HG03097 (cell line): ENCODE measurements around the gene KCNN1.

Source experiments
- ATAC-seq: cut with Tn5 transposase; IDR thresholded peaks from one replicate; pipeline ENCODE4 v1.9.1; 2021; ENCODE audit not compliant: unreplicated experiment, low FRiP score

Gene KCNN1

DNA sequence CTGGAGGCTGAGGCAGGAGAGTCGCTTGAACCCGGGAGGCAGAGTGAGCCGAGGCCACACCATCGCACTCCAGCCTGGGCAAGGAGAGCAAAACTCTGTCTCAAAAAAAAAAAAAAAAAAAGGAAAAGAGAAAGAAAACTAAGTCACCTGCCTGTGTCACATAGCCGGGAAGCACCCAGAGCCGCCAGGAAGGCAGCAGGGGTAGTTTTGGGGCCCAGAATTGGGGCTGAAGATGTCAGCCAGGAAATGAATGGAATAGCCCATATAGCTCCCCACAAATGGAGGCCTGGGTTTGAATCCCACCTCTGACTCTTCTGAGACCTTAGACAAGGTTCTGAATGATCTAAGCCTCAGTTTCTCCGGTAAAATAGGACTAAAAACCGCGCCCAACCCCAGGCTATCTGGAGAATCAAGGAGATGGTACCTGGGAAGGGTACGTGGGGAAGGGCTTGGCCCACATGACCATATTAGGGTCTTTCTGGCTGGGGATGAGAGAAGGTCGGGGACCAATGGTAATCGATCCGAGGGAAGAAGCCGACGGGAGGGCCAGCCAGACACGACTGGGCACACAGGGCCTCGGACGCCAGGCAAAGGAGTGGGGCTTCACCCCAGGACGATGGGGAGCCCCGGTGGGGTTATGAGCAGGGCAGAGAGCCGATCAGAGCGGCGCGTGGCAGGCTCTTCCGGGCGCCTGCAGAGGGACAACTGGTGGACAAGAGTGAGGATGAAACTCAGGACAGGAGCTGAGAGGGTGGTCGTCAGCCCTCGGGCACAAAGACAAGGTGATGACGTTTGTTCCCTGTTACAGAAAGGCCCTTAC is 19.7 kb upstream of the KCNN1 start:
- ATAC-seq: peak; percentile 27

DNA sequence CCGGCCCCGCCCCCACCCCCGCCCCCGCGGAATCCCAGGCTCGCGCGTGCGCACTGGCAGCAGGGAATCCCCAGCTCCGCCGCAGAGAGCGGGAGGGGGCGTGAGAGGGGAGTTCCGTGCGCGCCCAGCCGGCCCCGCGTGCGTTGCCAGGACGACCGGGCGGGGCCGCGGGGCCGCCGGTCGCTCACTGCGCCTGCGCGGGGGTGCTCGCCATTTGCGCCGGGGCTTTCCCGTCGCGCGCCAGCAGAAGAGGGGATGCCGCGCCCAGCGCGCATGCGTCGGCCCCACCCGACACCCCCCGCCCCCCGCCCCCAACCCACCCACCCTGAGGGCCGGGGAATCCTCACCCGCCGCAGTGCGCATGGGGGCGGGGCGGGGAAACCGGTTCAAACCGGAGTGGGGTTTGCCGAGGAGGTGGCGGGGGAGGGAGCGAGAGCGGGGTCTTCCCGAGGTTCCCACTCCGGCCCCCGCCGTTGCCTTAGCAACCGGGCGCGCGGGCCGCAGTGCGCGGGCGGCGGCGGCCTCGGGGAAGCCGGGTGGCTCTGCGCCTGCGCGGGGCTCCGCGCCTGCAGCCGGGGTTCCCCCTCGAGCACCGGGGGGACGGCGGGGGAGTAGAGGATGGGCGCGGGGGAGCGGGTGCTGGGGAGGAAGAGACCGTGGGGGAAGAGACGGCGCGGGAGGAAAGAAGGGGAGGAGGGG is 18.9 kb upstream of the KCNN1 start:
- ATAC-seq: peak; percentile 51

DNA sequence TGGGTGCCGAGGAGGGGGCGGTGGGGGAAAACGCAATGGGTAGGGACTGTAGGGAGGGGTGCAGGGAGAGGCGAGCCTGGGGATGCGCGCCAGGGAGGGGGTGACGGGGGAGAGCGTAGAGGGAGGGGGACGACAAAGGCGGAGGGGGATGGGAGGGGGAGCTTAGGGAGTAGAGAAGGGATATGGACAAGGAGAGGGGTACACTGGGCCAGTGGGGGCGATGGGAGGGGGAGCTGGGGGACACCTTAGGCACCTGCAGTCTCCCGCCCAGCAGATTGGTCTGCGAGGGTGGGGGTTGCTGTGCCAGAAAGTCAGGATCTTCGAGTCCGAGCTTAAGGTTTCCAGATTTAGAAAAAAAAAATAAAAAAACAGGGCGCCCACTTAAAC is 18.4 kb upstream of the KCNN1 start:
- ATAC-seq: no peak

DNA sequence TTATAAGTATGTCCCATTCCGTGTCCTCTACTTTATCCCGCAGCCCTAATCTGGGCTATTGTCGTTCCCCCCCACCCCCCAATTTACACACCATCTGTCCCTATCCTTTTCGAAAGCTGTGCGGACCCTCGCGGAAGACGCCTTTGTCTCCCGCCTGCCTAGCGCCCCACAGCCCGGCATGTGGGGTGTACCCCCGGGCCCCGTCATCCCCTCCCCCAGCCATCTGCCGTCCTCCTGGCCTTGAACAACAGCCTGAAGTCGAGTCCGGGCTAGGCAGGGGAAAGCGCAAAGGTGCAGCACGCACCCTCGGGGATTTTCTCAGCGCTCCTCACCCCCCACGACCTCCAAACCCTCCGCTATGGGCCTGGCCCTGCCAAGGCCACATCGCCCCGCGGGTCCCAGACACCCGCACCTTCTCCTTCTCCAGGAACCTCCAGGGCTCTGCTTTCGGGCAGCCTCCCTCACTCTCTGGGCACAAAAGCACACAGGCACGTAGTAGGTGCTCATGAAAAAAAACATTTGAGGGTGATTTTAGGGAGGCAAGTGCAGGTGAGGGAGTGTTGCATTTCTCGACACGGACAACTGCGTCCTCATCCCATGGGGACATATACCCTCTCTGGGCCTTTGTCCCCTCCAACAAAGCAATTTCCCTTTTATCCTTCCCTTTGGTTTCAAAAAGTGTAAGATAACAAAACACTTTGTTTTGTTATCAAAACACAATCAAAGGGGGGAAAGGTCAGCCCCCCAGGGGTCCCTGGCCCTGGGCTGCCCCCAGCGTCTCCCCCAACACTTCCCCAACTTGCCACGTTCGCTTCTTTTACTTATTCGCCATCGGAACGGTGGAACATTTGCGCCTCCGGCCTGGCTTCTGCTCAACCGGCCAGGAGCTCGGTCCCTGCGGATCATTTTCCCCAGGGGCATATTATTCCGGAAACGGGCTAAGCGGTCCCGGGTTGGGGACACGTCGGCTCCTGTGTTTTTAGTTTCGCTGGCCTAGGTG is 17.7 kb upstream of the KCNN1 start:
- no peak for ATAC-seq

DNA sequence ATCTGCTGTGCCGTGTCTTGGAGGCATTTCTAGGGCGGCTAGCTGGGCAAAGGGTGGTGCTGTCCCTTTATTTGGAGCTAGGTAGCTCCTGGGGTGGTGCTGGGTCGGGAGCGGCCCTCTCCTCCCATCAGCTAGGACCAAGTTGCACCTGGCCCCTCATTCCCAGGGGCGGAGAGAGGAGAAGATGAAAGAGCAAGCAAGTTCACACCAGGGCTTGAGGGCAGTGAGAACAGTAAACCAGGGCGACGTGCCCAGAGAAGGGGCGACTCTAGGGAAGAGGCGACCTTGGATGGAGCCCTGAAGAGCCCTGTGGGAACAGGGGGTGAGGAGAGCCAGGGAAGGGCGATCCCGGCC is 17.0 kb upstream of the KCNN1 start:
- no peak for ATAC-seq

DNA sequence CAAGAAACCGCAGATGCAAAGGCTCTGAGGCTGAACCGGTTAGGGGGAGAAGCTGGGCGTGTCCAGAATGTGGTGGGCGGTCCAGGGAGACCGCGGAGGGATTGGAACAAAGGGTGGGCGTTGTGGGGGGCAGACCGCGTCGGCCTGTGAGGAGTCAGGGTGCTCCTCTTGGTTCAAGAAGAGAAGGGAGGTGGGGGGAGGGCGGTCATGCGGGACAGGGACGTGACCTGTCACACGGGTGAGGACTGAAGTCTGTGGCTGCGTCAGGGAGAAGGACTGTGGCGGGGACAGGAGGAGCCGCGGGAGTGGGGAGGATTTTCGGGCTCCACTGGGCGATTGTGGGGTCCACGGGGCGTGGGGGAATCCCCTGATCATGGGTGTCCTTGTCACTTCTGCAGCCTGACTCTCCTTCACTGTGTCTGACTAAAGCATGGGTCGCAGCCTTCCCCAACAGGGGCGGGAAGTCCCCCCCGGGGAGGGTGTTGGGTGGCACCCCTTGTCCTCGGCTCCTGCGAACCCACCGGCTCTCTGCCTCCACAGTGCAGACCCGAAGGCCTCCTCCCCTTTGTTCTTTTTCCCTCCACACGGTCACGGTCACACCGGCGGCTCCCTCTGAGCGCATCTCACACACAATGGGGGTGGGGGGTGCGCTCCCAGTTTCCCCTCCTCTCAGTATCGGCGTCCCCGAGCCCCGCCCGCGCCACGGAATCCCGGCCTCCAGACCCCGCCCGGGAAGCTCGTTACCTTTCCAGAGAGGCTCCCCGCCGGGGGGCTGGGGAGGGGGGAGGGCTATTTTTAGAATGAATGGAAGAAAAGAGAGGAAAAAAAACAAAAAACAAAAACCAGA is 16.4 kb upstream of the KCNN1 start:
- ATAC-seq: no peak

DNA sequence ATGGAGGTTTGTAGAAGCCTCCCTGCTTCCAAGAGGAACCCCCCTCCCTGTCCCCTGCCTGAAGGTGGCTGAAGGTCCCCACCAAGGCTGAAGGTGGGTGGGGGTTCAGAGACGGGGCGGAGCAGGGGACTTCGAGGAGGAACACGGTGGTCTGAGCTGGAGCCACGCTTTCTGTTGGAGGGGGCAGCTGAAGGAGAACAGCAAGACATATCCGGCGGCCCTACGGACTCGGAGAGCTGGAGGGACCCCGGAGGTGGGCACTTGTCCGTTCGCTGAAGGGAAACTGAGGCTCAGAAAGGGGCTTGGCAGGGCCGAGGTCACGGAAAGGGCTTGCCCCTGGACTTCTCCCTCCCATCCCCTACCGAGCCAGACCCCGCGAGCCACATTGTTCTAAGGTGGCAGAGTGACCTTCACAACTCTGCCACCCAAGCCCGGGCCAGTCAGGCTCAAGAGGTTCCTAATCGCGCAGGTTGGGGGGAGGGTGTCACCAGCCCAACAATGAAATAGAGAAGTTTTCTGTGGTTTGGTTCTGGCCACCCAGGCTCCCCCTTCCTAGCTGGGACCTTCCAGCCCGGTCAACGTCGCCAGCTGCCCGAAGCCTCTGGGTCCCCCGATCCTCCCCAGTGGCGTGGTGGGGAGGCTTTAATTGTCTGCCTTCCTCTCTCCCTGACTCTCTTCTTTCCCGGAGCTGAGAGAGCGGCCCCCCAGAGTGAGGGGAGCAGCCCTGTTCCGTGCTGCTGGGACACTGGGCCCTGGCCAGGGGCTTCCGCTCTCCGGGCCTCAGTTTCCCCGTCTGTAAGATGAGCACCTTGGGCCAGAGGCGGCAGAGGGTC is 15.5 kb upstream of the KCNN1 start:
- ATAC-seq: no peak

DNA sequence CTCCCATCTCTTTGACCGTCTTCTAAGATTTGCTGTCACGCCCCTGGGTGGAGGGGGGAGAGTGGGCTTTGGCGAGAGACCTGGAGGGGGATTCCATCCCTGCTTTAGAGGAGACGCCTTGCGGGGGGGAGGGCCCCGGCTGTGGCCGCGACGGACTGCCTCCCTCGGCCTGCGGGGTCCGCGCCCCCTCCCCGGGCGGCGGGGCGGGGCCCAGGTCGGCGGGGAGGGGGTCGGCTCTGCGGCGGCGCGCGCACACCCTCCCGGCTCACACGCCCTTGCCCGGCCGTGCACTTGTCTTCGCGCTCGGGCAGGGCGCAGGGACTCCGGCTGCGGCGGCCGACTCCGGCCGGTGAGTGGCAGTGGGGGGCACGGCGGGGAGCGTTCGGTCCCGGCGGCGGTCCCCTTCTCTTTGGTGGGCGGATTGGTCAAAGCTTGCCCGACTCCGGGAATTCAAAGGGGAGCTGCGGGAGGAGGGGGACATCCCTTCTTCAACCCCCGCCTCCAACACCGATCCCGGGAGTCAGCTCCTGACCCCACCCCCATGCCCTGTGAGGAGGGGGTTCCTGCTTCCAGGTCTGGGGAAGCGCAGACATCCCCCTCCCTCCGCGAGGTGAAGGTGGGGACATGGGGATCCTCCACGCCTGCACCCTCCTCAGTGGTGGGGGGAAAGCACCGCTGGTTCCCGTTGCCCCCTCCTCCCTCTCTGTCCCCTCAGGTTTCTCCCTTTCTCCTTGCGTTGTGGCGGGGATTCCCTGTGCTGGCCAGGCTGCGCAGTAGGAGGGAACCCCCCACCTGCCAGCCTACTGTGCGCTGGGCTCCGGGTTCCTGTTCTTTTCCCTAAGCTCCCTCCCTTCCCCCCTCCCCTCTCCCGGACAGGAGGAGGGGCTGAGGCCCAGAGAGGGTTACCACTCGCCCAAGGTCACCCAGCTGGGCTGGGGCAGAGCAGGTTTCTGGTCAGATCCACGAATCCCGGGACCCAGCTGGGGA is 14.6 kb upstream of the KCNN1 start:
- ATAC-seq: no peak

DNA sequence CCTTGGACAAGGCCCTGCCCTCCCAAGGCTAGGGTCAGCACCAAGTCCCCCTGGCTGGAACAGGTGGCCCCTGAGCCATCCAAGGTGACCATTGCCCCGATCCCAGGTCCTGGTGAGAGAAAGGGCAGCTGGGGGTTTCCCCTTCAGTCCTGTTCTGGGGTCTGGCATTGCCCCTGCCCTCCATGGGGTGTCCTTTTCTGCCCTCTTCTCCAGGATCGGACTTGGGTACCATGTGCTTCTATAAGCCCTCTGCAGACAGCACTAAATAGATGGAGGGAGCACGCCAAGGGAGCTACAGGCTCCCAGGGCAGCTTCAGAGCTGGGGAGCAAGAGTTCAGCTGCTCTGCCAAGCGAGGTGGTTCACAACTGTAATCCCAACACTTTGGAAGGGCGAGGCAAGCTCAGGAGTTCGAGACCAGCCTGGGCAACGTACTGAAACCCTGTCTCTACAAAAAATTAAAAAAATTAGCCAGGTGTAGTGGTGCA is 13.5 kb upstream of the KCNN1 start:
- ATAC-seq: no peak

DNA sequence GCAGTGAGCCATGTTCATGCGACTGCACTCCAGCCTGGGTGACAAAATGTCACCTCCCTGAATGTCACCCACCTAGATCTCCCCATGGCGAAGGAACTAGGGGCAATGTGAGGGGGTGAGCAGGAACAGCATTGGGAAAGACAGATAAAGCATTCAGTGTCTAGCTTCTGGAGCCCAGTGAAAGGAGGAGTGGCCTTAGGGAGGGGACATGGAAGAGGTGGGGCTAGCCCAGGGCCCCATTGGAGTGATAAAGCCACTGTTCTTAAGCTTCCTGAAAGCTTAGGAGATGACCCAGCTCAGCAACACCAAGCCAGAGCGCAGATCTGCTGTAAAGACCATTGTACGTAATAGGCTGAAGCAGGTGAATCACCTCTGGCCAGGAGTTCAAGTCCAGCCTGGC is 13.0 kb upstream of the KCNN1 start:
- ATAC-seq: no peak

DNA sequence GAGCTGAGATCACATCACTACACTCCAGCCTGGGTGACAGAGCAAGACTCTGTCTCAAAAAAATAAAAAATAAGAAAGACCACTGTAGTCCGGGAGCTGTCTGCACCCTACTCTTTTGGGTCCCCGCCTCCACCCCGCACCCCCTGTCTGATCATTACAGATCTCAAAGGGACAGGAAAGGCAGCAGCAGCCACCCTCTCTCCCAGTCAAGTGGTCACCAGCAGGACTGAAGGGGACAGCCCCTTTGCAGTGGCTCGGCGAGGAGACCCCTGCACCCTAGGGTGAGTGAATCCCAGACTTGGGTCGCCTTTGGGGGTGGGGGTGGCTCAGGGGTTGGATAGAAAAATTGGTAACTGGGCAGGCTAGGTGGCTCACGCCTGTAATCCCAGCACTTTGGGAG is 12.5 kb upstream of the KCNN1 start:
- ATAC-seq: no peak

DNA sequence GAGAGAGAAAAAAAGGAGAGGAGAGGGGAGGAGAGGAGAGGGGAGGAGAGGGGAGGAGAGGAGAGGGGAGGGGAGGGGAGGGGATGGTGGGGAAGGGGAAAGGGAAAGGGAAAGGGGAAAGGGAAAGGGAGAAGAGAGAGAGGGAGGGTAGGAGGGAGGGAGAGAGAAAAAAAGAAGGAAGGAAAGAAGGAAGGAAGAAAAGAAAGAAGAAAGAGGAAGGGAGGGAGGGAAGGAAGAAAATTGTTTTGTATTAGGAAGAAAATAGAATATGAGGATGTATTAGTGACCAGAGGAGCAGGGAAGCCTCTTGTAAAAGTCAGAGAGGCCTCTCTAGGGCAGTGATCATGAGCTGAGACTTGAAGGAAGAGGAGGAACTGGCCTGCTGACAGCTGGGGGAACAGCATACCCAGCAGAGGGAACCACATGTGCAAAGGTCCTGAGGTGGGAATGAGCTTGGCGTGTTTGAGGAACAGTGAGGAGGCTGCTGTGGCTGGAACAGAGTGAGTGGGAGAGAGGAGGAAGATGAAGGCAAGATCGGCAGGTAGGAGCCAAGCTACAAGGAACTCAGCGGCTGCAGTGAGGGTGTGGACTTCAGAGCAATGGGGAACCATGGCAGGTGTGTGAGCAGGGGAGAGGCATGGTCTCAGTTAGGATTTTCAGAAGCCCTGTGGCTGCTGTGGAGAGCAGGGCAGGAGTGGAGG is 9.6 kb upstream of the KCNN1 start:
- no peak for ATAC-seq

DNA sequence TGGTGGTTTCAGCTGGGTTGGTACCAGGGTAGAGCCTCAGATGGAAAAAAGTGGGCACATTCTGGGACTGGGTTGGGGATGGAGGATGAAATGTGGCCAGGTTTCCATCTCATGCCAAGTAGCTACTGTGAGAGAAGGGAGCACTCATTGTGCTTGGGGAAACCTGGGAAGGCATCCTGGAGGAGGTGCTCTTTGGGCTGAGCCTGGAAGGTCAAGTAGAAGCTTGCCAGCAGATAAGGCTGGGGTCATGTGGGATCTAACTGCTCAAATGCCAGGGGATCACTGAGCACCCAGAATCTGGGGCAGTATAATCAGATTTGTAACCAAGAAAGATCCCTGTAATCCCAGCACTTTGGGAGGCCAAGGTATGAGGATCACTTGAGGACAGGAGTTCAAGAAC is 9.0 kb upstream of the KCNN1 start:
- ATAC-seq: no peak

DNA sequence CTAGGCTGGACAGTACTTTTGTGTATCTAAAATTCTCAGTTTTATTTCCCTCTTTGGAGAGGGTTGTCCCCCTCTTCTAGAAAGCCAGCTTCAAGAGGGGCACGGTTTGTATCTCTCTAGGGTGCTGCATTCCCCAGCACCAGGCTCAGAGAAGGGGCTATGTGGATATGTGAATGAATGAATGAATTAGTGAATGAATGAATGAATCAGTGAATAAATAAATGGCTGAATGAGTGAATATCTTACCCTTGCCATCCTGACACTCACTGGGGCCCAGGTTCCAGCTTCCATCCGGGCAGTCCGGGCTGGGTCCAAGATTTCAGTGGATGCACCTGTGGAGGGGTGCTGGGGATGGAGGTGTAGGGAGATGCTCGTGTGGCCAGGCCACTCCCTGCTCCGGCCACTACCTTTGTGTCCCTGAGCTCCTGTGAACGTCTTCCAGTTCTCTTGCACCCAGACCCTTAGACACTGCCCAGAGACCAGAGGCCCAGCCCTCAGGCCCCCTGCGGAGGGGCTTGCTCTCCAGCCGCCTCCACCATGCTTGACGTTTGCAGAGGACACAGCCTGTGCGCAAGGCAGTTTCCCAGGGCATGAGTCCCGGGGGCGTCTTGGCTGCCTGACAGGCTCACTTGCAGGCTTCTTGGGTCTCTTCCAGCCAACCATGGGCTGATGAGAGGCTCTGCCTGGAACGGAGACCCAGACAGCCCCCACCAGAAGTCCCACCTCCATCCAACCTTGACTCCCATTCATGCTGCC is 2.8 kb upstream of the KCNN1 start:
- no peak for ATAC-seq

DNA sequence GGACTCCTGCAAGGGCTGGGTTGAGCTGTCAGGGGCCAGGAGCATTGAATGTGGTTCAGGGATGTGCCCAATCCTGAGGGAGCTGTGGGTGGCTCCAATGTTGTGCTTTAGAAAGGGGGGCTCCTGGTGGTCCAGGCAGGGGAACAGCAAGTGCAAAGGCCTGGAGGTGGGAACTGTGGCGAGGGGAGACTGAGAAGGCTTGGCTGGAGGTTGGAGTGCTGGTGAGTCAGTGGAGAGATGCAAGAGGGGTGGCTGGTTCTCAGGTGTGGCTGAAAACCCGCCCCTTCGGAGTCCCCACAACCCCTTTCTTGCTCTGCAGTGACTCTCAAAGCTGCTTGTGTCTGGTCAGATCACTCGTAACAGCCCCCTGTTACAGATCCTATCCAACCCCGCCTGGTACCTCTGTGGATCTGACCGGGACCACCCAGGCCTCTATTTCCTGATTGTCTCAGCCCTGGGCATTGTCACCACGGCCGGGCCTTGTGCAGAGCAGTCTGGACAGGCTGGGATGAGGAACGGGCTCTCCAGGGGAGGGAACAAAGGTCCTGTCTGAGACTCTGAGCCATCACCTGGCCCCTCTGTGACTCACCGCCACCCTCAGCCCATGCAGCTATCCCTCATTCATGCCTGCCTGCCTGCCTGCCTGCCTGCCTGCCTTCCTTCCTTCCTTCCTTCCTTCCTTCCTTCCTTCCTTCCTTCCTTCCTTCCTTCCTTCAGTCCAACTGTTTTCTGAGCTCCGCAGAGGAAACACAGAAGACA is 1.4 kb upstream of the KCNN1 start:
- no peak for ATAC-seq

DNA sequence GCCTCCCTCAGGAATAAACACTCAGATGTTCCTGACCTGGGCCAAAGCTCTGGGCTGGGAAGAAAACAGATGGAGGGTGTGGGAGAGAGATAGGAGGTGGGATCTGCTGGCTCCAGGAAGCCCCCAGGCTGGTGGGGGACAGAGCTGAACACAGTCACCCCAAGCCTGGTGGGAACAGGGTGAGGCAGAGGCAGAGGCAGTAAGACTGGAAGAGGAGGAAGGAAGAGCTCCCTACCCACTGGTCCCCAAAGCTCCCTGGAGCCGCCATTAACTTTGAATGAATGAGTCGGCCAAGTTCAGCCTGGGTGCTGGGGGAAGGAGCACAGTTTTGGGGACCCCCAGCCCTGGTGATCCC is 801 bp upstream of the KCNN1 start:
- ATAC-seq: no peak
